Choroid plexus epithelial cell (primary cell): ENCODE measurements around the gene EFHD1.
"Not testable (repeated sequence)": the region's sequence is repeated elsewhere in the genome, so short reads cannot be mapped to it uniquely, and the experiment has no call there.

Experiments used
- DNase-seq: peaks from one replicate; pipeline ENCODE4 v3.0.0-alpha.2; 2010; ENCODE audit warnings: low read depth
- H3K4me3 ChIP-seq: 2 replicates; pipeline ENCODE4 v1.5.1; 2011; ENCODE audit warnings: low read depth, mild to moderate bottlenecking, control low read depth, low read length, moderate library complexity
- CTCF ChIP-seq: conservative IDR thresholded peaks from 2 replicates; pipeline ENCODE4 v1.5.1; 2011; ENCODE audit warnings: low read depth, mild to moderate bottlenecking, control low read depth, inconsistent platforms, low read length, moderate library complexity

EFHD1 gene

GRCh38 chr2:232699110-232699509, 65.7 kb downstream of the EFHD1 start:
- no peak for TF ChIP-seq CTCF
- no peak for DNase-seq
- H3K4me3 ChIP-seq = peak overlapping the region; percentile 97

GRCh38 chr2:232700154-232700553, 66.8 kb downstream of the EFHD1 start:
- no peak for TF ChIP-seq CTCF
- H3K4me3 ChIP-seq = no peak overlapping the region
- no peak for DNase-seq

- H3K4me3 ChIP-seq = no peak overlapping the region
- DNase-seq = no peak
- TF ChIP-seq CTCF = no peak
Measured at GRCh38 chr2:232707076-232707475, 73.7 kb downstream of the EFHD1 start.

- no peak for TF ChIP-seq CTCF
- no peak for DNase-seq
Measured at GRCh38 chr2:232713505-232713904, 80.1 kb downstream of the EFHD1 start.

GRCh38 chr2:232714969-232715368, 81.6 kb downstream of the EFHD1 start:
- H3K4me3 ChIP-seq = no peak overlapping the region
- no peak for DNase-seq
- no peak for TF ChIP-seq CTCF

More at GRCh38 chr2:232713505-232713904, 80.1 kb downstream of the EFHD1 start:
- no peak overlapping the region for H3K4me3 ChIP-seq

GRCh38 chr2:232720056-232720455, 86.7 kb downstream of the EFHD1 start:
- DNase-seq, H3K4me3 ChIP-seq: not testable (repeated sequence)

GRCh38 chr2:232721261-232721660, 87.9 kb downstream of the EFHD1 start:
- no peak overlapping the region for H3K4me3 ChIP-seq
- DNase-seq = no peak
- TF ChIP-seq CTCF = no peak

DNA sequence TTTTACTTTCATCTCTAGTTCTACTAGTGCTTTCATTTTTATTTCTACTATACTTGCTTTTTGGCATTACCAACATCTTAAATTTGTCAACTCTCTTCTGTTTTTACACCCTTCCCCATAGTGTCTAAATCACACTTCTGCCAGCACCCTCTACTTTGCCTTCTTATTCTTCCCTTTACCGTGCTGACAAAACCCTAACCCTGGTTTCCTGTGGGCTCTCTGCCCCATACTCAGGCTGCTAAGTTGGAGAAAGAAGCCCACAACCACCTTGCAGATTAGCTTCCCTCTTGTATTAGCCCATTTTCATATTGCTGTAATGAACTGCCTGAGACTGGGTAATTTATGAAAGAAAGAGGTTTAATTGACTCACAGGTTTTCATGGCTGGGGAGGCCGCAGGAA, 88.5 kb downstream of the EFHD1 start:
- no peak overlapping the region for H3K4me3 ChIP-seq
- TF ChIP-seq CTCF = no peak
- DNase-seq = no peak
